Aorta (tissue), 5 donors: ENCODE measurements around the gene LRTM2. TPM values are rescaled to one million over a fixed set of nuclear protein-coding genes. Genes with fewer than 3 reads are reported as not detected.

Experiments used
- ATAC-seq: fragments of 200-7000 bp; cut with Tn5 transposase; one replicate; pipeline ENCODE4 v1.9.1; 2022; ENCODE audit warnings: moderate library complexity; ENCODE audit not compliant: low FRiP score
- DNase-seq, 2 donors: peaks; one replicate each; pipeline ENCODE4 v3.0.0-alpha.2; 2020
- H3K27ac ChIP-seq, 2 donors: one replicate each; pipeline ENCODE4 v1.5.1; 2013; ENCODE audit warnings: low read length in 2 of 2, mild to moderate bottlenecking in 2 of 2, moderate library complexity in 2 of 2, control low read depth in 1 of 2, inconsistent platforms in 1 of 2, low read depth in 1 of 2
- H3K27me3 ChIP-seq, 2 donors: one replicate each; pipeline ENCODE4 v1.6.1; 2013; ENCODE audit warnings: control low read depth in 1 of 2, low read length in 1 of 2, mild to moderate bottlenecking in 1 of 2, moderate library complexity in 1 of 2; ENCODE audit not compliant: insufficient read depth in 2 of 2, control insufficient read depth in 1 of 2
- H3K36me3 ChIP-seq, 2 donors: one replicate each; pipeline ENCODE4 v1.6.1; 2013; ENCODE audit warnings: control low read depth in 1 of 2, low read length in 1 of 2, mild to moderate bottlenecking in 1 of 2; ENCODE audit not compliant: insufficient read depth in 2 of 2, control insufficient read depth in 1 of 2
- H3K4me1 ChIP-seq, 2 donors: one replicate each; pipeline ENCODE4 v1.6.1; 2013; ENCODE audit warnings: low read length in 2 of 2, control low read depth in 1 of 2, mild to moderate bottlenecking in 1 of 2, moderate library complexity in 1 of 2; ENCODE audit not compliant: insufficient read depth in 2 of 2, control insufficient read depth in 1 of 2
- H3K4me3 ChIP-seq, 2 donors: one replicate each; pipeline ENCODE4 v1.5.1; 2013; ENCODE audit warnings: low read length in 2 of 2, control low read depth in 1 of 2, mild to moderate bottlenecking in 1 of 2
- H3K9me3 ChIP-seq: one replicate; pipeline ENCODE4 v1.6.1; 2013; ENCODE audit warnings: mild to moderate bottlenecking, low read length; ENCODE audit not compliant: control insufficient read depth
- WGBS, 2 donors: extraction: QIAGEN DNeasy Blood & Tissue Kit; methylation state at CpG; one replicate each; pipeline ENCODE4 v1.1.7; 2013; 5-methylcytosine and 5-hydroxymethylcytosine counted together
- intact Hi-C, 2 donors: fragments of 100-400 bp; cut with DNase I; formaldehyde crosslinking; loops; one replicate each; pipeline versions ENCODE4 v1.14.2 to v1.15.0; 2022
- polyA plus RNA-seq, 2 donors: library from polyadenylated mRNA; stranded (reverse); fragments of 200-250 nt; gene quantifications; one replicate each; pipeline ENCODE4 v1.2.3, GENCODE V29; 2013
- total RNA-seq, 2 donors: library from RNA; stranded (reverse); fragmentation: NEBNext Ultra II Directional; extraction: Animal tissue kit (Norgen Biotek cat#: 25700); gene quantifications; one replicate each; pipeline ENCODE4 v1.2.1, GENCODE V29; 2021
- donor health status: healthy with polysubstance abuse.
- donor health status: Bipolar disorder and iron deficiency.
- donor health status: DM: no; HTN: no; CAD: no.
- donor health status: DM: no; HTN: no; CAD: no.
- donor health status: DM: yes; HTN: yes; CAD: no.

The LRTM2 gene
- total and polyA plus RNA-seq, 4 donors = not detected

DNA sequence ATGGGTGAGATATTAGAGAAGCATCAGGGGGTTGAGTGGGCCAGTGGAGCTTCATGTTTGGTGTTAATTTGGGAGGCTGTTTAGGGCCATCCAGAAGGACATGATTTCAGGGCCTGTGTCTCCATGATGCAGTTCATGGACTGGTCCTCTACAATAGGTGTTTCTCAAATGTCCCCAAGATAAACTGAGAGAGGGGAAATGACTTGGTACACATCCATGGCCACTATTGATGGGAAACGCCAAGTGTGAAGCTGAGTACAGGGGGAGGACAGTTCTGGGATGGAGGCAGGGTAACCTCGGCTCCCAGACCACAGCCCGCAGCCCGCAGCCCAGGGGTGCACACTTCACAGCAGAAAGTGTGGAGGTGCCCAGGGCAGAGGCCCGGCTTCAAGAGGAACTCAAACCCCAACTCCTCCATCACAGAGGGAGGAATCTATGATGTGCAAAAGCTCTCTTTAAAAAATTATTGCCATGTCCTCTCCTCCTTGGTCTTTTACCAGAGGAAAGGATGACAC lies 64.8 kb downstream of the LRTM2 start:
- intact Hi-C loops = no loop called here

DNA sequence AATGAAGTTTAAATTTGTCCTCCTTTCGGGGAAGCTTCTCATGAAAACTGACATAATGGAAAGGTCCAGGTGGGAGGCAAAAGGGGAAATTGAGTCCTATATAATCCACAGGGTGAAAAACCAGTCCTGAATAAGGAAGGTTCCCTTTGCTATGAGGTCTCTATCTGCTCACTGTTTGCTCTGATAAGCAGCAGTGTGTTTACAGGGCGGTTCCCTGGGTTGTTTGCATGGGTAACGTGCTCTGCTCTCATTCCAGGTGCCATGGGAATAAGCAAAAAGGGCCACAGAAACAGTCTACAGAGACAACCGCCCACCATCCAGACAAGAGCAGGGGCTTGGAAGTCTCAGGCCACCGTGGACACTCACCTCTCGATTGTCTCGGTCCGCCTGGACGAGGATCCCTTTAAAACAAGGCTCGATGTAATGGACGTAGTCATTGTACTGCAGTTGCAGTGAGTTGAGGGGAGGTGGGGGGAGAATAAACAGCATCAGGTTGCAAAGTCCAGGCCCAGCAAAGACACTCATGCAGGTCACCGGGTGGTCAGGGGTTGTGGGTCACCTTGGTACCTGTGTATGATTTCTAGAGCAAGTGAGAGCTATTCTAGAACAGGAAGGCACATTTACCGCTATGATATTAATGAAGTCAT lies 65.4 kb downstream of the LRTM2 start:
- Histone ChIP-seq H3K27ac (no peak overlapping the region), H3K9me3 (peaks cover 3% of the 10 kb centered on the region), H3K4me3 (no peak overlapping the region), H3K36me3 (no peaks in the 10 kb centered on the region), H3K4me1 (no peaks in the 10 kb centered on the region), H3K27me3 (no peaks in the 10 kb centered on the region)
- ATAC-seq = no peak
- 83 to 87% methylated on average over 13 of the region's 13 CpGs for WGBS, 2 donors
- intact Hi-C loops = no loop called here
- no peak for DNase-seq

More for the DNA sequence above, 64.8 kb downstream of the LRTM2 start:
- Histone ChIP-seq H3K27me3 (no peaks in the 10 kb centered on the region), H3K36me3 (no peaks in the 10 kb centered on the region), H3K4me3 (no peak overlapping the region), H3K9me3 (peaks cover 3% of the 10 kb centered on the region), H3K4me1 (no peaks in the 10 kb centered on the region), H3K27ac (no peak overlapping the region)
- 95 to 96% methylated on average over 5 of the region's 5 CpGs for WGBS, 2 donors
- ATAC-seq (no peak), DNase-seq (no peak)

Other genes starting within 250 kb of the LRTM2 start
- gene FBXL14, start 226.0 kb upstream of the LRTM2 start, total RNA-seq = 10 to 100 TPM in 1 of 2 donors, 1 to 10 TPM in 1; 8.0 to 13.2 TPM
- 1 to 10 TPM; 2.8 to 7.1 TPM for gene FBXL14, start 226.0 kb upstream of the LRTM2 start, polyA plus RNA-seq
- 10 to 100 TPM in 1 of 2 donors, 1 to 10 TPM in 1; 4.2 to 11.2 TPM for gene WNT5B, start 191.3 kb upstream of the LRTM2 start, total RNA-seq
- 1 to 10 TPM in 1 of 2 donors, under 1 TPM in 1; 0.88 to 1.3 TPM for gene WNT5B, start 191.3 kb upstream of the LRTM2 start, polyA plus RNA-seq
- 10 to 100 TPM; 47.6 to 50.5 TPM for gene ADIPOR2, start 129.5 kb upstream of the LRTM2 start, total RNA-seq
- gene ADIPOR2, start 129.5 kb upstream of the LRTM2 start, polyA plus RNA-seq = 10 to 100 TPM; 14.8 to 15.8 TPM
- 1 to 10 TPM; 6.2 to 9.7 TPM for gene CACNA2D4, start 98.1 kb downstream of the LRTM2 start, total RNA-seq
- 1 to 10 TPM in 1 of 2 donors, under 1 TPM in 1; 0.88 to 3.0 TPM for gene CACNA2D4, start 98.1 kb downstream of the LRTM2 start, polyA plus RNA-seq
- gene DCP1B, start 183.9 kb downstream of the LRTM2 start, total RNA-seq = 10 to 100 TPM; 14.5 to 16.9 TPM
- gene DCP1B, start 183.9 kb downstream of the LRTM2 start, polyA plus RNA-seq = 10 to 100 TPM in 1 of 2 donors, 1 to 10 TPM in 1; 8.0 to 10.0 TPM
- gene CACNA1C, start 232.4 kb downstream of the LRTM2 start, total RNA-seq = 100 to 1,000 TPM in 1 of 2 donors, 10 to 100 TPM in 1; 70.4 to 114 TPM
- 10 to 100 TPM in 1 of 2 donors, 1 to 10 TPM in 1; 4.3 to 22.1 TPM for gene CACNA1C, start 232.4 kb downstream of the LRTM2 start, polyA plus RNA-seq